Gastroesophageal sphincter (tissue), 4 donors: ENCODE measurements around the gene CSF1. TPM values are rescaled to one million over a fixed set of nuclear protein-coding genes. Genes with fewer than 3 reads are reported as not detected.

Experiments
- ATAC-seq: fragments of 150-250 bp; one replicate; pipeline ENCODE4 v1.9.1; 2016; ENCODE audit warnings: mild to moderate bottlenecking, moderate library complexity
- H3K27ac ChIP-seq, 4 donors: fragments of 200-600 bp; sonication (generic) in 3 of 4; 1 replicate in 3 of 4; 2 replicates in 1 of 4; pipeline ENCODE4 v1.5.1; 2016 to 2019
- H3K27me3 ChIP-seq: fragments of 200-600 bp; sonication (generic); one replicate; pipeline ENCODE4 v1.5.1; 2019
- H3K36me3 ChIP-seq, 2 donors: fragments of 200-600 bp; sonication (generic); one replicate each; pipeline ENCODE4 v1.5.1; 2019; ENCODE audit warnings: control low read depth in 1 of 2
- H3K4me1 ChIP-seq, 3 donors: fragments of 200-600 bp; sonication (generic); 1 replicate in 2 of 3; 2 replicates in 1 of 3; pipeline ENCODE4 v1.5.1; 2016 to 2019; ENCODE audit warnings: control low read depth in 2 of 3
- H3K4me3 ChIP-seq, 2 donors: fragments of 200-600 bp; sonication (generic); one replicate each; pipeline ENCODE4 v1.5.1; 2019; ENCODE audit warnings: mild to moderate bottlenecking in 1 of 2, moderate library complexity in 1 of 2
- H3K9me3 ChIP-seq, 3 donors: fragments of 200-600 bp; sonication (generic); one replicate each; pipeline ENCODE4 v1.5.1; 2017 to 2019; ENCODE audit warnings: control low read depth in 2 of 3
- EP300 ChIP-seq: sonication (generic); formaldehyde crosslinking; IDR thresholded peaks from one replicate; pipeline ENCODE4 v1.6.1; 2017; ENCODE audit warnings: antibody characterized with exemption, mild to moderate bottlenecking
- POLR2A ChIP-seq, 2 donors: fragments of 450-650 bp; IDR thresholded peaks; one replicate each; pipeline ENCODE4 v1.6.1; 2017; ENCODE audit warnings: antibody characterized with exemption in 2 of 2, mild to moderate bottlenecking in 2 of 2, moderate library complexity in 1 of 2
- POLR2AphosphoS5 ChIP-seq: sonication (generic); formaldehyde crosslinking; IDR thresholded peaks from one replicate; pipeline ENCODE4 v1.6.1; 2017; ENCODE audit warnings: antibody characterized with exemption
- WGBS, 2 donors: methylation state at CpG; one replicate each; pipeline ENCODE4 v1.1.5; 2018; ENCODE audit warnings: low coverage in 1 of 2; 5-methylcytosine and 5-hydroxymethylcytosine counted together
- total RNA-seq, 4 donors: library from RNA; depleted of rRNA; stranded (reverse); fragments of >200 nt; gene quantifications; one replicate each; pipeline ENCODE4 v1.1.0, GENCODE V29; 2016
- TF ChIP-seq, protein P1 (sequence below), 4 experiments: fragments of 200-600 bp in 2 of 4; fragments of 450-650 bp in 2 of 4; sonication (generic) in 1 of 4; IDR thresholded peaks; one replicate each; pipeline ENCODE4 v1.5.1; 2017 to 2019; ENCODE audit warnings: antibody characterized with exemption in 4 of 4, mild to moderate bottlenecking in 2 of 4, moderate library complexity in 2 of 4

Gene CSF1
- total RNA-seq, 4 donors from 2014 or later, result 29.6 to 50.8 (median 45.9) TPM

- Histone ChIP-seq H3K27me3 (no peaks in the 10 kb centered on the region), H3K27ac (peak overlapping the region in 3 of 4 donors; percentile 24 to 46 (median 27)), H3K4me3 (no peak overlapping the region), H3K9me3 (no peaks in the 10 kb centered on the region), H3K36me3 (no peaks in the 10 kb centered on the region), H3K4me1 (peaks cover 0 to 42% (median 15%) of the 10 kb centered on the region in 3 donors)
- 59 to 61% methylated on average over 4 to 7 of the region's 8 CpGs for WGBS, 2 donors
- no peak for TF ChIP-seq EP300
- TF ChIP-seq, protein P1, sequence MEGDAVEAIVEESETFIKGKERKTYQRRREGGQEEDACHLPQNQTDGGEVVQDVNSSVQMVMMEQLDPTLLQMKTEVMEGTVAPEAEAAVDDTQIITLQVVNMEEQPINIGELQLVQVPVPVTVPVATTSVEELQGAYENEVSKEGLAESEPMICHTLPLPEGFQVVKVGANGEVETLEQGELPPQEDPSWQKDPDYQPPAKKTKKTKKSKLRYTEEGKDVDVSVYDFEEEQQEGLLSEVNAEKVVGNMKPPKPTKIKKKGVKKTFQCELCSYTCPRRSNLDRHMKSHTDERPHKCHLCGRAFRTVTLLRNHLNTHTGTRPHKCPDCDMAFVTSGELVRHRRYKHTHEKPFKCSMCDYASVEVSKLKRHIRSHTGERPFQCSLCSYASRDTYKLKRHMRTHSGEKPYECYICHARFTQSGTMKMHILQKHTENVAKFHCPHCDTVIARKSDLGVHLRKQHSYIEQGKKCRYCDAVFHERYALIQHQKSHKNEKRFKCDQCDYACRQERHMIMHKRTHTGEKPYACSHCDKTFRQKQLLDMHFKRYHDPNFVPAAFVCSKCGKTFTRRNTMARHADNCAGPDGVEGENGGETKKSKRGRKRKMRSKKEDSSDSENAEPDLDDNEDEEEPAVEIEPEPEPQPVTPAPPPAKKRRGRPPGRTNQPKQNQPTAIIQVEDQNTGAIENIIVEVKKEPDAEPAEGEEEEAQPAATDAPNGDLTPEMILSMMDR (IDR thresholded peaks at IDR 0.05), result no peak
- no peak for ATAC-seq
Measured at GRCh38 chr1:109896681-109897080, 14.0 kb upstream of the CSF1 start.

DNA sequence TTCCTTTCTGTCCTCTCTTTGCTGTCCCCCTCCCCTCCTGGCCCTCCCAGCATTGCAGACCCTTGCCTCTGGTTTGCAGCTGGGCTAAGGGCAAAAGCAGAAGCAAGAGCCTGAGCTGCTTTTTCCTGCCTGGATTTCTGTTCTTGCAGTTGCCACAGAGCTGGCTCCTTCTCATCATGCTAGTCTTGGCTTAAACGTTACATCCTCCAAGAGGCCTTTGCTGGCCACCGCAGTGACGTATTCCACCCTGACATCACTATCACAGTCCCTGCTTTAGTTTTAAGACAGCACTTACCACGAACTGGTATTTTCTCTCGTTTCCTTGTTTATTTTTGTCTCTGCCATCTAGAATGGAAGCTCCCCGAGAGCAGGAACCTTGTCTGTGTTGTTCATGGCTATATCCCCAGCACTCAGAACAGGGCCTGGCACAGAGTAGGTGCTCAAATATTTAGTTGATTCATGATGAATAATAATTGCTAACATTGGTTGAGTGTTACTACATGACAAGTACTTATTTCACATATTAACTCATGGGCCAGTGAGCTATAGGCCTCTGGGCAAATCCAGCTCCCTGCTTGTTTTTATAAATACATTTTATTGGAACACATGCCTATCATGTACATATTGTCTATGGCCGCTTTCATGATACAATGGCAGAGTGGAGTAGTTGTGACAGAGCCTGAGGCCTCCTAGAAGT is 13.2 kb upstream of the CSF1 start:
- WGBS, 2 donors, result 67 to 70% methylated on average over 7 of the region's 7 CpGs
- TF ChIP-seq POLR2A (IDR thresholded peaks at IDR 0.05) (no peak), POLR2AphosphoS5 (no peak), EP300 (no peak)
- TF ChIP-seq, protein P1 (IDR thresholded peaks at IDR 0.05), result no peak
- no peak for ATAC-seq
- no peaks in the 10 kb centered on the region for H3K27me3 ChIP-seq
- no peak overlapping the region for H3K27ac ChIP-seq
- no peaks in the 10 kb centered on the region for H3K36me3 ChIP-seq
- H3K4me3 ChIP-seq, result no peak overlapping the region
- H3K9me3 ChIP-seq, result no peaks in the 10 kb centered on the region
- peaks cover 0 to 35% (median 10%) of the 10 kb centered on the region in 3 donors for H3K4me1 ChIP-seq

- H3K36me3 ChIP-seq, result no peaks in the 10 kb centered on the region
- H3K4me1 ChIP-seq, result peaks cover 0 to 26% (median 7%) of the 10 kb centered on the region in 3 donors
- no peak overlapping the region for H3K4me3 ChIP-seq
- no peak for ATAC-seq
- 83% methylated on average over 1 of the region's 2 CpGs; no CpG with 5 or more reads in 1 of the 2 donors for WGBS, 2 donors
- H3K9me3 ChIP-seq, result no peaks in the 10 kb centered on the region
- TF ChIP-seq EP300, result no peak
- TF ChIP-seq, protein P1 (IDR thresholded peaks at IDR 0.05), result no peak
- TF ChIP-seq POLR2AphosphoS5, result no peak
- TF ChIP-seq POLR2A (IDR thresholded peaks at IDR 0.05), result no peak
- H3K27ac ChIP-seq, result no peak overlapping the region
- no peaks in the 10 kb centered on the region for H3K27me3 ChIP-seq
Measured at GRCh38 chr1:109898842-109899241, 11.8 kb upstream of the CSF1 start.

DNA sequence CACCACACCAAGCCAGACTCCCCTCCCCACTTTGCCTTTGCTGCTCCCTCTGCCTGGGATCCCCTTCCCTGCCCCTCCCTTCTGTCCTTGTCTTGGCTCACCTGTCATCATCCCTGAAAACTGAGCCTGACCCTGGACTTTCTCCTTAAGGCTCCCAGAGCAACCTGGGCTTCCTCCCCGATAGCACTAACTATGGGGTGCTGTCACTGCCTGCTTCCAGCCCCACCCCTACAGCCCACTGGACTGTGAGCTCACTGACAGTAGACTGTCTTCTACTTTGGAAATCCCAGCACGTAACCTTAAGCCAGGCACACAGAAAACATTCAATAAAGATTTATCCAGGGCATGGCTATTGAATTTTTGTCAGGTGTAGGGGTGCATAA is 9.5 kb upstream of the CSF1 start:
- TF ChIP-seq POLR2A (IDR thresholded peaks at IDR 0.05) (no peak), POLR2AphosphoS5 (no peak), EP300 (no peak)
- TF ChIP-seq, protein P1 (IDR thresholded peaks at IDR 0.05), result no peak
- peaks cover 0 to 19% (median 1%) of the 10 kb centered on the region in 3 donors for H3K4me1 ChIP-seq
- WGBS, 2 donors, result 89% methylated on average over 2 of the region's 2 CpGs; no CpG with 5 or more reads in 1 of the 2 donors
- H3K4me3 ChIP-seq, result no peak overlapping the region
- no peaks in the 10 kb centered on the region for H3K36me3 ChIP-seq
- ATAC-seq, result no peak
- no peak overlapping the region for H3K27ac ChIP-seq
- H3K9me3 ChIP-seq, result no peaks in the 10 kb centered on the region
- no peaks in the 10 kb centered on the region for H3K27me3 ChIP-seq

DNA sequence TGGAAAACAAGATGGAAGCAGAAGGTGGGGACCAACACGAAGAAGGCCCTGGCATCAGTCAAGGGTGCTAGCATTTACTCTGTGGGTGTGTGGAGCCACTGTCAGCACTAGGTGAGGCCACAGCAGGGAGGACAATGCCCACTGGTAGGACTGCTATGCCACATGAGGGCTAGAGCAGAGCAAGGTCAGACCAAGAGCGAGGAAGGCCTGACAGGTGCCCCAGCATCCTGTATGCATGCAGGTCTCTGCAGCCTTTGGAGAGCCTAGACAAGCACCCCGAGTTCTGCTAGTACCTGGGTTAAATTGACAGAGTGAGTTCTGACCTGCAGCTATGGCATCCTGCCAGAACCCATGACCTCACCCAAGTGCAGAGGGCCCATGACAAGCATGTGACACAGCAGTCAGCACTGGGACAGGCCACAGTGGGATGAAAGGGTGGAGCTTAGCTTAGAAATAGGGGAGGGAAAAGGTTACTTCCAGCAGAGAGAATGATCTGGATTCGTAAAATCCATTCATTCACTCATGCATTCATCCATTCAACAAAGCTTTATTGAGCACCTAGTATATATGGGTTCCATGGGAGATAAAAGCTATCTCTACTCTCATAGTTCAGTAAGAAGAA is 9.0 kb upstream of the CSF1 start:
- TF ChIP-seq, protein P1 (IDR thresholded peaks at IDR 0.05), result no peak
- TF ChIP-seq POLR2A (IDR thresholded peaks at IDR 0.05), result no peak
- TF ChIP-seq POLR2AphosphoS5, result no peak
- TF ChIP-seq EP300, result no peak
- WGBS, 2 donors, result 85 to 88% methylated on average over 2 to 4 of the region's 4 CpGs
- Histone ChIP-seq H3K9me3 (no peaks in the 10 kb centered on the region), H3K27me3 (no peaks in the 10 kb centered on the region), H3K36me3 (no peaks in the 10 kb centered on the region), H3K4me3 (no peak overlapping the region), H3K4me1 (peaks cover 0 to 19% (median 0%) of the 10 kb centered on the region in 3 donors), H3K27ac (no peak overlapping the region)
- no peak for ATAC-seq
